Left renal pelvis (tissue), 4 donors: Measurements from ENCODE around the gene PARP12. TPM values are rescaled to one million over a fixed set of nuclear protein-coding genes. Genes with fewer than 3 reads are reported as not detected.

Experiments used
- polyA plus RNA-seq, 4 donors: library from polyadenylated mRNA; unstranded; fragments of 120-200 nt; gene quantifications; one replicate each; pipeline ENCODE4 v1.2.1, GENCODE V29; 2013; ENCODE audit not compliant: insufficient read length in 4 of 4

PARP12 gene
- polyA plus RNA-seq, 4 donors = 14.1 to 24.7 (median 15.5) TPM

Other genes with a start within 250 kb of the PARP12 start
- gene TBXAS1, start 233.7 kb downstream of the PARP12 start, polyA plus RNA-seq = 10 to 100 TPM in 3 of 4 donors, 1 to 10 TPM in 1; 8.0 to 31.6 (median 26.4) TPM
- 10 to 100 TPM in 3 of 4 donors, 1 to 10 TPM in 1; 9.8 to 15.4 (median 13.9) TPM for gene KDM7A, start 114.0 kb upstream of the PARP12 start, polyA plus RNA-seq